ENCODE results near the gene CCDC78. TPM values are rescaled to one million over a fixed set of nuclear protein-coding genes. Genes with fewer than 3 reads are reported as not detected.

CCDC78 gene
- total RNA-seq, 2 donors from 2014 or later, result 3.0 to 3.9 TPM

GRCh38 chr16:674968-675883, 51.0 kb downstream of the CCDC78 start, which contains the start of gene RHBDL1:
RHBDL1 (plus strand) TSS chr16:675671; CDS start chr16:675791, 120 bp downstream.
- Mint-ChIP-seq H3K4me1 (ENCODE audit: low read depth) (peaks cover 7% of the 10 kb centered on the region), H3K9me3 (no peaks in the 10 kb centered on the region), H3K27me3 (ENCODE audit: low read depth) (no peaks in the 10 kb centered on the region), H3K4me3 (peak within 1 kb of the TSS; percentile 31 to 63), H3K27ac (no peak within 1 kb of the TSS), H3K36me3 (ENCODE audit: insufficient read depth in 2 of 2) (peaks cover 0 to 2% of the 10 kb centered on the region in 2 donors)
- ATAC-seq (replicated peaks in 1 of 2) (no peak), DNase-seq (no peak)

- no peak overlapping the region for H3K27ac Mint-ChIP-seq
- peaks cover 11% of the 10 kb centered on the region for H3K4me1 Mint-ChIP-seq (ENCODE audit: low read depth)
- no peaks in the 10 kb centered on the region for H3K27me3 Mint-ChIP-seq (ENCODE audit: low read depth)
- H3K36me3 Mint-ChIP-seq (ENCODE audit: insufficient read depth in 2 of 2), result peaks cover 0 to 2% of the 10 kb centered on the region in 2 donors
- DNase-seq (no peak), ATAC-seq (replicated peaks in 1 of 2) (no peak)
- no peak overlapping the region for H3K4me3 Mint-ChIP-seq
- H3K9me3 Mint-ChIP-seq, result no peaks in the 10 kb centered on the region
Measured at GRCh38 chr16:674214-674881, 51.9 kb downstream of the CCDC78 start.

GRCh38 chr16:673399-673991, 52.7 kb downstream of the CCDC78 start:
- ATAC-seq (replicated peaks in 1 of 2) (no peak), DNase-seq (no peak)
- no peak overlapping the region for H3K4me3 Mint-ChIP-seq
- H3K9me3 Mint-ChIP-seq, result no peaks in the 10 kb centered on the region
- peaks cover 4% of the 10 kb centered on the region for H3K4me1 Mint-ChIP-seq (ENCODE audit: low read depth)
- no peaks in the 10 kb centered on the region for H3K27me3 Mint-ChIP-seq (ENCODE audit: low read depth)
- no peak overlapping the region for H3K27ac Mint-ChIP-seq
- peaks cover 0 to 2% of the 10 kb centered on the region in 2 donors for H3K36me3 Mint-ChIP-seq (ENCODE audit: insufficient read depth in 2 of 2)

GRCh38 chr16:672851-673250, 53.4 kb downstream of the CCDC78 start:
- Mint-ChIP-seq H3K4me1 (ENCODE audit: low read depth) (peaks cover 4% of the 10 kb centered on the region), H3K4me3 (no peak overlapping the region), H3K27ac (no peak overlapping the region), H3K9me3 (no peaks in the 10 kb centered on the region), H3K36me3 (ENCODE audit: insufficient read depth in 2 of 2) (peaks cover 0 to 2% of the 10 kb centered on the region in 2 donors), H3K27me3 (ENCODE audit: low read depth) (no peaks in the 10 kb centered on the region)
- no peak for ATAC-seq (replicated peaks in 1 of 2)
- no peak for DNase-seq

Other genes with a start within 250 kb of the CCDC78 start
- 10 to 100 TPM; 46.6 to 58.5 TPM for gene CAPN15, start 198.7 kb downstream of the CCDC78 start, total RNA-seq
- under 1 TPM in 1 of 2 donors, not detected in 1; 0.10 TPM for gene PRR35, start 166.0 kb downstream of the CCDC78 start, total RNA-seq
- gene NHLRC4, start 159.4 kb downstream of the CCDC78 start, total RNA-seq, result 1 to 10 TPM; 1.4 TPM
- 10 to 100 TPM; 18.2 to 22.4 TPM for gene PIGQ, start 156.5 kb downstream of the CCDC78 start, total RNA-seq
- 10 to 100 TPM; 15.0 to 15.3 TPM for gene RAB40C, start 136.4 kb downstream of the CCDC78 start, total RNA-seq
- under 1 TPM; 0.49 to 0.72 TPM for gene WFIKKN1, start 95.5 kb downstream of the CCDC78 start, total RNA-seq
- gene METTL26, start 90.1 kb downstream of the CCDC78 start, total RNA-seq, result 10 to 100 TPM; 55.4 to 57.4 TPM
- 10 to 100 TPM; 27.9 to 34.4 TPM for gene MCRIP2, start 84.6 kb downstream of the CCDC78 start, total RNA-seq
- gene WDR90, start 77.1 kb downstream of the CCDC78 start, total RNA-seq, result 10 to 100 TPM; 40.3 to 47.7 TPM
- gene RHOT2, start 58.3 kb downstream of the CCDC78 start, total RNA-seq, result 100 to 1,000 TPM; 110 to 115 TPM
- gene RHBDL1, start 50.8 kb downstream of the CCDC78 start, total RNA-seq, result 1 to 10 TPM; 3.5 to 5.8 TPM
- 10 to 100 TPM; 53.6 to 70.4 TPM for gene STUB1, start 46.0 kb downstream of the CCDC78 start, total RNA-seq
- 10 to 100 TPM; 15.7 to 20.7 TPM for gene JMJD8, start 42.1 kb downstream of the CCDC78 start, total RNA-seq
- gene WDR24, start 36.0 kb downstream of the CCDC78 start, total RNA-seq, result 10 to 100 TPM; 20.5 to 22.9 TPM
- 1 to 10 TPM; 8.8 TPM for gene FBXL16, start 20.6 kb downstream of the CCDC78 start, total RNA-seq
- gene METRN, start 11.3 kb downstream of the CCDC78 start, total RNA-seq, result 10 to 100 TPM; 11.1 to 11.7 TPM
- gene ANTKMT, start 5.3 kb downstream of the CCDC78 start, total RNA-seq, result 10 to 100 TPM; 36.4 to 36.9 TPM
- gene HAGHL, start 663 bp upstream of the CCDC78 start, total RNA-seq, result 10 to 100 TPM; 11.4 to 17.6 TPM
- 10 to 100 TPM; 38.0 to 40.6 TPM for gene CIAO3, start 14.6 kb upstream of the CCDC78 start, total RNA-seq
- not detected for gene MSLN, start 34.3 kb upstream of the CCDC78 start, total RNA-seq
- 10 to 100 TPM; 14.0 to 22.7 TPM for gene RPUSD1, start 61.9 kb upstream of the CCDC78 start, total RNA-seq
- gene CHTF18, start 62.2 kb upstream of the CCDC78 start, total RNA-seq, result 10 to 100 TPM; 74.5 to 97.8 TPM
- not detected for gene GNG13, start 74.3 kb upstream of the CCDC78 start, total RNA-seq
- 10 to 100 TPM; 26.9 to 33.2 TPM for gene LMF1, start 244.5 kb upstream of the CCDC78 start, total RNA-seq